ENCODE measurements around the gene COL23A1. TPM values are rescaled to one million over a fixed set of nuclear protein-coding genes. Genes with fewer than 3 reads are reported as not detected.

COL23A1 gene
- total RNA-seq, 1 donor from 2014 or later, result 0.86 TPM

GRCh38 chr5:178287091-178287790 is 303.0 kb downstream of the COL23A1 start:
- no peak for DNase-seq (ENCODE audit: low spot score)

- no peak for DNase-seq (ENCODE audit: low spot score)
These were observed 303.7 kb downstream of the COL23A1 start for GRCh38 chr5:178286226-178287090.

DNA sequence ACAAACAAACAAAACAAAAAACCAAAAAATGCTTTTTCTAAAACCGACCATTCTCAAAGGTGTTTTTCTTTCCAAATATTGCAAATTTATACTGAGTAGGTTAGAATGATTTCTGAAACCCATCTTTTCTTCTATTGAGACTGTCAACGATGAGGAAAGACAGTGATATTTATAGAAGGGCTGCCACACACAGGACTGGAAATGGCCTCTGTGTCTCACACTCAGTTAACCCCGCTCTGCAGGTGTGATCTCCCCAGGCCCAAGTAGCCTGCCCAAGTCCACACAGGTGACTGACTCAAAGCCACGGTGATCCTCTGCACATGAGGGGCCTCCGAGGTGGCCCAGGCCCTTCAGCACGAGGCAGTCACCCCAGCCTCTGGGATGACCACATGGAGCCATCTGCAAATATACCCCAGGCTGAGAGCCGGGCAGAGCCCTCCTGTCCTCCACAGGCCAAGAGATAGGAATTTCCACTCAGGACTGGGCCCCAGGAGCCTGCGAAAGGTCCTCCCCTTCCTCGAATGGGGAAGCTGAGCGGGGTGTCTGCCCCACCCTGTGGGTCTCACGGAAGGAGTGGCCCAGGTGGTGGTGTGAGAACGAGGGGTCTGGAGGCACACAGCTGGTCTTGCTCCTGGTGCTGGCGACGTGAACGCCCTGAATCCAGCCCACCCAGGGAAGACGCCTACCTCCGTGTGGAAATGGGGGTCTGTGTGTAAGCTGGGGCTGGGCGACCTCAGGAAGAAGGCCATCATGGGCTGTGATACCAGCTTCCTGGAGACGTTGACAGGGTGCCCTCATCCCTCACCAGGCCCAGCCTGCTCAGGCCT is 304.6 kb downstream of the COL23A1 start:
- no peak for DNase-seq (ENCODE audit: low spot score)

GRCh38 chr5:178284996-178285395 is 305.2 kb downstream of the COL23A1 start:
- no peak for DNase-seq (ENCODE audit: low spot score)

GRCh38 chr5:178284093-178284675 is 306.0 kb downstream of the COL23A1 start:
- no peak for DNase-seq (ENCODE audit: low spot score)

DNA sequence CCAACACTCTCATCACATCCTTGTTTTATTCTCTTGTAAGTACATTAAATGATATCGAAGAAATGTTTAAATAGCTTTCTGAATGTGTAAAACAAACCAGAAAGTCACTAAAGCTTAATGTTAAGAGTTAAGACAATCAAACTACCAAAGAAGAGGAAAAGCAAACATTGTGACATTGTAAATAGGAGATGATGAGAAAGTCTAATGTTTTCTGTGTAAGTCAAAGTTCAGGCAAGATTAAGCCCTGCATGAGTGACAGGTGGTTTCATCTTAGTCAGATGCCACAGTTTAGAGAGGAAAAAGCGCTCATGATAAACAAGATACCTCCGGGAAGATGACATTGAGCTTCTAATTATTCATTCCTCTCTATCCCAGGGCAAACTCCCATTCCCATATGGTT is 306.7 kb downstream of the COL23A1 start:
- DNase-seq (ENCODE audit: low spot score), result no peak

DNA sequence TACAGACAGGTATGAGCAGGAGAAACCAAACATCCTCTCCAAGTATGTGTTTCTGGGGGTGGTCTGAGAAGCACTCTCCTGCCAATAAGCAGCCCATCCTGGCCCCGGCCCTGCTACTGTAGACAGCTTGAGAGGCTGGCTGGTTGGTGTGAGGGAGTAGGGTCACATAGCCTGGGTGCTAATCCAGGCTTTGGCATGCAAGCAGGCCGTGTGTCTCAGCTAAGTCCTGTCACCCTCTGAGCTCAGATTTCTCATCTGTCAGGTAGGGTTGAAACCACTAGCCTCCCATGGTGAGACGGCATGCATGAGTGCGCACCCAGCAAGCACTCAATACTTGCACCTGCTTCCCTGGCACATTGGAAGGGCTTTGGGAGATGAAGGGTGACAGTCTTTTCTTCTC is 307.8 kb downstream of the COL23A1 start:
- no peak for DNase-seq (ENCODE audit: low spot score)

DNA sequence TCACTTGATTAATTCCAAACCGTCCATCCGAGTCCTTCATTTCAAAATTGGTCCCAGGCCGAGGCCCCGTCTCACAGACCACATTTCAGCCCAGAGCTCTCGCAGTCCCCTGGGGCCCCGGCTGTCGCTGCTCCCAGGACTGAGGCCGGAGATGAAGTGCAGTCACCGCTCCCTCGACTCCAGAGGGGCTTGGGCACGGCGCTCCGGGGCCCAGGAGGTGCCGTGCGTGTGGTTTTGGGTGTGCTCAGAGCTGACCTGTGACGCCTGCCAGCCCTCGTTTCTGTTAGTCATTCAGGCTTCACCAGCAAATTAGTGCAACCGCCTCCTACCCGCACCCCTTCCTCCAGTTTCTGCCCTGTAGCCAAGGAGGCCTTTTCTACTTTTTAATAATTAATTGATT is 308.9 kb downstream of the COL23A1 start:
- DNase-seq (ENCODE audit: low spot score), result no peak

DNA sequence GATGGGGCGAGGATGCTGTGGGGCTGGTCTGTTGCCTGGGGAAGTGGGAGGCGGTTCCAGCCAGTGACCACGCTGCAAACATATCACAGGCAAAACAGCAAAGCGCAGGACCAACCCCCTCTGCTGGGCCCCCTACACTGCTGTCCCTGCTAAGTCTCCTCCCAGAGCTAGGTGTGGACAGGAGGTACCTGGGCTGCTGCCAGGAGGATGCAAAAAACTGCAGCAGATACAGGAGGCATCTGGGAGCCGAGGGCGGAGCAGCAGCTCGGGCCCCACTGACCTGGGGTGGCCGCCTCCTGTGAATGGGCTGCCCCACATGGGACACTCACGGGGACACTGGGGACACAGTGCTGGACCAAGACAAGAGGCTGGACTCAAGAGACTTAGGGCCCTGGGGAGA is 309.6 kb downstream of the COL23A1 start:
- DNase-seq (ENCODE audit: low spot score), result no peak

DNA sequence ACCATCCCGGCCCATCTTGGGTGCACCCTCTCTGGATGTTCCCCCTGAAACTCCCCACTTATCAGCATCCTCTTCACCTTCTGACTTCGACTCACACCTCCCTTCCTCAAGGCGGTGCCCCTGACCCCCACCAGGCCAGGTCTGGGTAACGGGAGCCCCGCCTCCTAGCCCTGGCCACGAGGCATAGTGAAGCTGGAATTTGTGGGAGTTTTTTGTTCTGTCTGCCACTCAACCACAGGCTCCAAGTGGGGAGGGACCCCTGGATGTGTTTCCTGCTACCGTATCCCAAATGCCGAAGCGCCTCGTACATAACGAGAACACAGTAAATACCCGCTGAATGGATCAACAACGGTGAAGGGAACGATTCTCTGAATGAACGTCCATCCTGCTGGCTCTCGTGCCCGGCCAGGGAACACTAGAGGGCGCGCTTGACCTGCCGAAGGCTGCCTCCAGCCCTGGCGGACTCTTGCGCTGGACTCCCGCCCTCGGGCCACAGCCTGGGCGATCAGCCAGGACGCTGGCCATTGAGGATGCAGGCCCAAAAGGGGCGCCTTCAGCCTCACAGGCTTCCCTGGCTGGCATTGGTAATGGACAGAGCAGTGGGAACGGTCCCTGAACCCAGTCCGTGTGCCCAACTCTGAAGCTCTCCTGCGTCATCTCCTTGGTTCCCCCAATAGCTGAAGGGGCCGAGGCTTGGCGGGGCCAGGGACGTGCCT is 310.3 kb downstream of the COL23A1 start:
- peak; percentile 89 for DNase-seq (ENCODE audit: low spot score)

GRCh38 chr5:178279026-178279722 is 311.0 kb downstream of the COL23A1 start:
- DNase-seq (ENCODE audit: low spot score), result no peak

DNA sequence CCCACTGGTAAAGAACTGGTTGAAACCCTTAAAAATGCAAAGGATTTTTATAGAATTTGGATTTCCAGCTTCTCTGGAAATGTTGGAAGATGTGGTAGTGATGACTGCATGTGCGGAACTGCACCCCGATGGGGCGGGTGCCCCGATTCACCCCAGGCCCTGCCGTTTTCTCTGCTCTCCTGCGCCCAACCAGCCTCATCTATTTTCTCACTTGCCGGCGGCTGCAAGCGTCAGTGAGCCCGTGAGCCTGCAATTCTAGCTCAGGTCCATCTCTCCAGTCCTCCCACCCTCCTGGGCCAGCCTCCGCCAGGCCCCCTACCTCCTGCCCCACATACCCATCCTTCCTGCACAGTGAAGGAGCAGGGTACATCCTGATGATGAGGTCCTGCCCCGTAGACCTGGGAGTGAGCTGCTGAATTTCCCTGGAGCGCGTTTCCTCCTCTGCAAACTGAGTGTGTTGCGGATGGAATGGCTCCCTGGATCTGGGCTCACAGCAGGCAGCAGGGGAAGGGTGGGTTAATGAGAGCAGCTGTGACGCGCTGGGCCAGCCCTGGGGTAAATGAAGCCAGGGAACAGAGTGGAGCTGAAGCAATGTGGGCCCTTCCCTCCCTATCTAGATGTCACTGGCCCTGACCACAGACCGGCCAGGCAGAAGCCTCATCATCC is 311.7 kb downstream of the COL23A1 start:
- DNase-seq (ENCODE audit: low spot score), result no peak

GRCh38 chr5:178277866-178278265 is 312.3 kb downstream of the COL23A1 start:
- DNase-seq (ENCODE audit: low spot score), result no peak

GRCh38 chr5:178277346-178277745 is 312.8 kb downstream of the COL23A1 start:
- no peak for DNase-seq (ENCODE audit: low spot score)

GRCh38 chr5:178274781-178275537 is 315.2 kb downstream of the COL23A1 start:
- DNase-seq (ENCODE audit: low spot score), result peak; percentile 20

DNA sequence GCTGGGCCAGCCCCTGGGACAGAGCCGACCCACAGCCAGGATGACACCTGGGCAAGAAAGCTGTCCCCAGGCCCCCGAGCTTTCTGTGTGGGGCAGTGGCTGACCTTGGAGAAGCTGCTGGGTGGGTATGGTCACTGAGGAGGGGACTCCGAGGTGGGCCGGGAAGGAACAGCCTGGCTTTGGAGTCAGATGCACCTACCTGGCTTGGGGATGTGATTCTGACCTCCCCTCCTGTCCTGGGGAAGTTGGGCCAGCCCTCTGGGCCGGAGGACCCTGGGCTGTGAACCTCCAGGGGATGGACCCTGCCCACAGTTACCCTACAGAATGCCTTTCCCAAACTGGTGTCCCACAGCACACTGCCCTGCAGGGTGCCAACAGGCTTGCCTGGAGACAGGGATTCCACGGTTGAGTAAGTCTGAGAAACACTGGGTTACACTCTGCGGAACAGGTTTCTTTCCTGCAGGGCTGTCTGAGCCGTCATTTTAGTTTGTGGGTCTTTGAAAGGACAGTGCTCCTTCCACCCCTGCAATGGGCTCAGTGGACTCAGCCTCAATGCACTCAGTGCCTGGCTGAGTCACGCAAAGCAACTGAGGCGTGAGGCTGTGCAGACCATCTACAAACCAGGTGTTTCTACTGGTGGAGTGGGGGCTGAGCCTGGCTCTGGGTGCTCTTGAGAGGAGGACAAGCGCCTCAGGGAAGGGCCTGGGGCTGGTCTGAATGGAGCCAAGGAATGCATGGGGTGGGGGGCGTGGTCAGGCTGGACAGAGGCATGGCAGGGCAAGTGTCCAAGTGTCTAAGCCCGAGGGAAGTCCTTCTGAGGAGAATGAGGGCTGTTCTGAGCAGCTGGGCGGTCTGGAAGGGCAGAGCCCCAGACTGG is 316.3 kb downstream of the COL23A1 start:
- DNase-seq (ENCODE audit: low spot score), result no peak

DNA sequence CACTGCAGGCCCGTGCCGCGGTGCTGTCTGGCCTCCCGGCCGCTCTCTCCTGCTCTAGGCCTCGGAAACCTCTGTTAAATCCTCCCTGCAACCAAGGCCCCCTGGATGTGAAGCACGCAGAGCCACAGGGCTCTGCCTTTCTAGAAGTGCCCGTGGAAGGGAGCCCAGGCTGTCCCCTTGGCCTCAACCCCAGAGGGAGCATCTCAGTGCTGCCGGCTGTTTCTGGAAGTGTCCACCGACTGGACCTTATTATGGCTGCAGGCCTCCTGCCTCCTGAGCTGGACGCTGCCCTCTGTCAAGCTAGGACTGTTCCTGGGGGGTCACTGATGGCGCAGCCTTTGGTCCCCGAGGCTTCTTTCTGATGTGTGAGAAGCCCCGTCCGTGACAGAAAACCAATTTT is 317.2 kb downstream of the COL23A1 start:
- no peak for DNase-seq (ENCODE audit: low spot score)

DNA sequence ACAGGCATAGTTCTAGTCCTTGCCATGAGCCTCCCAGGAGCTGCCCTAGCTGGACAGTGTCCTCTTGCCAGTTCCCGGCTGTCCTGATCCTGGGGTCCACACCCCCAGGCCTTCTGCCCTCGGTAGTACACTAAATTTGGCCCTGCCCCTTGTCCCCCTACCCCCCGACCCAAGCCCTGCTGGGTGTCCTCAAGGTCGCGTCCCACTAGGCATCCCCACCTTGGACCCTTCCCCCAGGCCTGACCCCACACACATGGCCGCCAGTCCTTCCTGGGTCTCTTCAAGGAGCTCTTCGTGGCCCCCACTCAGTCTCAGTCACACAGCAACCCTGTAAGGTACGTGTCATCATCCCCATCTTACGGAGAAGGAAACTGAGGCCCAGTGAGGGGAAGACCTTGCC is 317.6 kb downstream of the COL23A1 start:
- DNase-seq (ENCODE audit: low spot score), result no peak

Data from mucosa of gallbladder (tissue), 1 donor.